Mammary microvascular endothelial cell (primary cell): Measurements from ENCODE around the gene TENT5C. TPM values are rescaled to one million over a fixed set of nuclear protein-coding genes. Genes with fewer than 3 reads are reported as not detected.

Source experiments
- total RNA-seq: library from RNA; depleted of rRNA; stranded (reverse); fragments of >200 nt; gene quantifications from 2 replicates; pipeline ENCODE4 v1.2.3, GENCODE V29; 2015

Gene TENT5C
- total RNA-seq, result 0.69 and 1.00 TPM in 2 replicates

GRCh38 chr1:117605774-117606648 lies at the start of gene TENT5C:
TENT5C (plus strand) TSS chr1:117606048; CDS start chr1:117622869, 16,821 bp downstream.

Other genes starting within 250 kb of the TENT5C start
- 17.5 and 21.6 TPM in 2 replicates for gene MAN1A2, start 238.6 kb upstream of the TENT5C start, total RNA-seq